Lung (tissue), 12 donors: ENCODE results near the gene ZBED4. TPM values are rescaled to one million over a fixed set of nuclear protein-coding genes. Genes with fewer than 3 reads are reported as not detected.

Experiments
- ATAC-seq: fragments of 200-7000 bp; cut with Tn5 transposase; one replicate; pipeline ENCODE4 v1.9.1; 2020; ENCODE audit warnings: moderate number of reproducible peaks; ENCODE audit not compliant: insufficient read depth, low FRiP score
- DNase-seq, 3 donors: peaks; one replicate each; pipeline ENCODE4 v3.0.0-alpha.2; 2013 to 2017
- H3K27ac ChIP-seq, 2 donors: one replicate each; pipeline ENCODE4 v1.5.1; 2013; ENCODE audit warnings: mild to moderate bottlenecking in 2 of 2, moderate library complexity in 2 of 2, control low read depth in 1 of 2, inconsistent platforms in 1 of 2, low read depth in 1 of 2, low read length in 1 of 2
- H3K27me3 ChIP-seq, 3 donors: one replicate each; pipeline ENCODE4 v1.5.1; 2013; ENCODE audit warnings: low read length in 2 of 3; ENCODE audit not compliant: control insufficient read depth in 3 of 3, insufficient read depth in 3 of 3
- H3K36me3 ChIP-seq, 4 donors: one replicate each; pipeline ENCODE4 v1.5.1; 2013; ENCODE audit warnings: low read length in 4 of 4, mild to moderate bottlenecking in 1 of 4, moderate library complexity in 1 of 4; ENCODE audit not compliant: control insufficient read depth in 4 of 4, insufficient read depth in 4 of 4
- H3K4me1 ChIP-seq, 5 donors: one replicate each; pipeline ENCODE4 v1.5.1; 2013; ENCODE audit warnings: low read length in 5 of 5, mild to moderate bottlenecking in 2 of 5, moderate library complexity in 1 of 5; ENCODE audit not compliant: control insufficient read depth in 5 of 5, insufficient read depth in 5 of 5
- H3K4me3 ChIP-seq: one replicate; pipeline ENCODE4 v1.5.1; 2013; ENCODE audit warnings: mild to moderate bottlenecking, control low read depth, moderate library complexity
- H3K9ac ChIP-seq, 2 donors: one replicate each; pipeline ENCODE4 v1.5.1; 2013; ENCODE audit warnings: low read length in 2 of 2, control low read depth in 1 of 2; ENCODE audit not compliant: insufficient read depth in 1 of 2
- H3K9me3 ChIP-seq, 4 donors: one replicate each; pipeline ENCODE4 v1.5.1; 2013; ENCODE audit warnings: low read length in 3 of 4, mild to moderate bottlenecking in 1 of 4, moderate library complexity in 1 of 4; ENCODE audit not compliant: control insufficient read depth in 4 of 4, insufficient read depth in 3 of 4
- CTCF ChIP-seq: IDR thresholded peaks from 2 replicates; pipeline ENCODE4 v1.5.1; 2012; ENCODE audit warnings: mild to moderate bottlenecking; ENCODE audit errors: control extremely low read depth, extremely low read depth
- WGBS, 2 donors: extraction: QIAGEN DNeasy Blood & Tissue Kit; methylation state at CpG; one replicate each; pipeline ENCODE4 v1.1.7; 2013; 5-methylcytosine and 5-hydroxymethylcytosine counted together
- polyA plus RNA-seq, 2 donors: library from polyadenylated mRNA; stranded (reverse); fragments of 200-250 nt; gene quantifications; one replicate each; pipeline ENCODE4 v1.2.1, GENCODE V29; 2013
- total RNA-seq, 2 donors: library from RNA; depleted of rRNA in 1 of 2; stranded (reverse); fragments of >200 nt in 1 of 2; gene quantifications; one replicate each; pipeline ENCODE4 v1.2.1, GENCODE V29; 2014 to 2021
- donor health status: control.
- donor health status: control.
- donor health status: Bipolar disorder and iron deficiency.
- donor health status: healthy.
- donor health status: DM: yes; HTN: yes; CAD: no.

The ZBED4 gene
- total and polyA plus RNA-seq, 4 donors = 3.9 to 13.2 (median 9.1) TPM

DNA sequence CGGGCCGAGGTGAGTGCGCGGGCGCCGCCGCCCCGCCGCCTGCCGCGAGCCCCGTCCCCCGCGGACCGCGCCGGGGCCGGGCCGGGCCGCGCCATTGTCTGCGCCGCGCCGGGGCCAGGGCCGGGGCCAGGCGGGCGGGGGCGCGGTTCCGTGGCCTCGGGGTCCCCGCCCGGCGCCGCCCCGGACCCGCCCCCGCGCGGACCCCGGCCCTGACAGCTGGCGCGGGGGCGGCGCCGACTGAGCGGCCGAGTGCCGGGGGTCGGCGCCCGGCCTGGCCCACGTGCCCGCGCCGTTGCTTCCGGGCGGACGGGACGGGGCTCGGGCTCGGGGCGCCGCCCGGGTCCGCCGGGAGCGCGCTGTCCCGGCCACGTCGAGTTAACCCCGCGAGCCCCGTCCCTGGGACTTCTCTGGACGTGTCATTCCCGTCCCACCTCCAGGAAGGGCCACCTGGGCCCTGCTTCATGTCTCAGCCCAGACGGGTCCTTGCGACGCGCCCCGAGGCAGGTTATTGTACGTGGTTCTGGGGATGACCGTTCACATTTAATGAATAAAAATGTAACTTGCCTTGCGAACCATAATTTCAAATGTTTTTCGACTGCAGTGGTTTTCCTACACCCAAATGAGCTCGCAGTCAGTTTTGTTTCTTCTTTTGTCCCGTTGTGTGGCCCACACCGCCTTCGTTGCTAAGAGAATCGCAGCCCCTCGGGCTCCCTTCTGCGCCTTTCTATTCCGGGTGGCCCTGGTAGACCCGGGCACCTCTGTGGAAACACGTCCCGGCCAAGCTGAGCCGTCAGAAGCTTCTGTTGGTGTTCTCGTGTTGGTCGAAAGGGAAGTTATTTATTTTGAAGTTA is 562 bp downstream of the ZBED4 start:
- peak overlapping the region; percentile 23 to 71 for H3K27ac ChIP-seq

GRCh38 chr22:49855251-49855911 is 1.7 kb downstream of the ZBED4 start:
- WGBS, 2 donors = 23 to 34% methylated on average over 9 of the region's 9 CpGs
- ATAC-seq = no peak
- no peaks in the 10 kb centered on the region for H3K9me3 ChIP-seq
- no peak for TF ChIP-seq CTCF
- H3K27me3 ChIP-seq = peaks cover 0 to 12% (median 8%) of the 10 kb centered on the region in 3 donors
- H3K36me3 ChIP-seq = peaks cover 0 to 5% (median 0%) of the 10 kb centered on the region in 4 donors
- H3K4me3 ChIP-seq = no peak overlapping the region
- H3K9ac ChIP-seq = peak overlapping the region; percentile 14 to 21
- peak overlapping the region in 1 of 2 donors; percentile 40 for H3K27ac ChIP-seq
- DNase-seq = peak in 1 of 3 donors; percentile 10
- peaks cover 7 to 17% (median 13%) of the 10 kb centered on the region in 5 donors for H3K4me1 ChIP-seq

More for the DNA sequence above, 562 bp downstream of the ZBED4 start:
- H3K27me3 ChIP-seq = peaks cover 0 to 22% (median 15%) of the 10 kb centered on the region in 3 donors
- no peaks in the 10 kb centered on the region for H3K9me3 ChIP-seq
- peaks cover 7 to 24% (median 13%) of the 10 kb centered on the region in 5 donors for H3K4me1 ChIP-seq
- ATAC-seq (no peak), DNase-seq (peak; percentile 38 to 62 (median 44))
- peak overlapping the region; percentile 77 to 89 for H3K9ac ChIP-seq
- TF ChIP-seq CTCF = no peak
- peaks cover 0 to 5% (median 0%) of the 10 kb centered on the region in 4 donors for H3K36me3 ChIP-seq
- H3K4me3 ChIP-seq = peak overlapping the region; percentile 72
- 0 to 1% methylated on average over 34 to 101 of the region's 101 CpGs for WGBS, 2 donors

- no peak for TF ChIP-seq CTCF
- Histone ChIP-seq H3K36me3 (peaks cover 0 to 5% (median 0%) of the 10 kb centered on the region in 4 donors), H3K9me3 (no peaks in the 10 kb centered on the region), H3K4me1 (peaks cover 7 to 17% (median 13%) of the 10 kb centered on the region in 5 donors), H3K27ac (no peak overlapping the region), H3K4me3 (no peak overlapping the region), H3K9ac (no peak overlapping the region), H3K27me3 (peaks cover 0 to 3% (median under 1%) of the 10 kb centered on the region in 3 donors)
- no peak for ATAC-seq
- WGBS, 2 donors = 83 to 87% methylated on average over 17 to 19 of the region's 23 CpGs
- no peak for DNase-seq
Observed at GRCh38 chr22:49856343-49856742, 2.7 kb downstream of the ZBED4 start.
